Suprapubic skin (tissue), 4 donors: ENCODE data around the gene CEP192. TPM values are rescaled to one million over a fixed set of nuclear protein-coding genes. Genes with fewer than 3 reads are reported as not detected.

Experiments
- DNase-seq, 2 donors: peaks; one replicate each; pipeline ENCODE4 v3.0.0-alpha.2; 2019; ENCODE audit warnings: low spot score in 2 of 2
- H3K27ac ChIP-seq: fragments of 200-600 bp; sonication (generic); one replicate; pipeline ENCODE4 v1.5.1; 2019
- H3K27me3 ChIP-seq: fragments of 200-600 bp; sonication (generic); one replicate; pipeline ENCODE4 v1.5.1; 2019
- H3K36me3 ChIP-seq: fragments of 200-600 bp; sonication (generic); one replicate; pipeline ENCODE4 v1.5.1; 2019
- H3K4me1 ChIP-seq: fragments of 200-600 bp; sonication (generic); one replicate; pipeline ENCODE4 v1.5.1; 2019
- H3K4me3 ChIP-seq: fragments of 200-600 bp; sonication (generic); one replicate; pipeline ENCODE4 v1.5.1; 2019; ENCODE audit warnings: mild to moderate bottlenecking
- H3K9me3 ChIP-seq: fragments of 200-600 bp; sonication (generic); one replicate; pipeline ENCODE4 v1.5.1; 2019
- CTCF ChIP-seq, 2 donors: fragments of 200-600 bp in 1 of 2; fragments of 450-650 bp in 1 of 2; sonication (generic) in 1 of 2; IDR thresholded peaks; one replicate each; pipeline ENCODE4 v1.5.1; 2016 to 2019; ENCODE audit warnings: antibody characterized with exemption in 2 of 2, mild to moderate bottlenecking in 1 of 2, moderate library complexity in 1 of 2
- EP300 ChIP-seq: sonication (generic); formaldehyde crosslinking; IDR thresholded peaks from one replicate; pipeline ENCODE4 v1.6.1; 2017; ENCODE audit warnings: antibody characterized with exemption
- POLR2A ChIP-seq, 2 donors: fragments of 450-650 bp; IDR thresholded peaks; one replicate each; pipeline ENCODE4 v1.6.1; 2017; ENCODE audit warnings: antibody characterized with exemption in 2 of 2, mild to moderate bottlenecking in 2 of 2, moderate library complexity in 2 of 2
- POLR2AphosphoS5 ChIP-seq, 3 donors: sonication (generic); formaldehyde crosslinking; IDR thresholded peaks; one replicate each; pipeline ENCODE4 v1.6.1; 2017; ENCODE audit warnings: antibody characterized with exemption in 3 of 3
- WGBS: methylation state at CpG from one replicate; pipeline ENCODE4 v1.1.5; 2018; 5-methylcytosine and 5-hydroxymethylcytosine counted together
- total RNA-seq, 4 donors: library from RNA; depleted of rRNA; stranded (reverse); fragments of >200 nt; gene quantifications; one replicate each; pipeline ENCODE4 v1.1.0, GENCODE V29; 2016

The CEP192 gene
- total RNA-seq, 4 donors from 2014 or later, result 13.0 to 30.4 (median 18.8) TPM

DNA sequence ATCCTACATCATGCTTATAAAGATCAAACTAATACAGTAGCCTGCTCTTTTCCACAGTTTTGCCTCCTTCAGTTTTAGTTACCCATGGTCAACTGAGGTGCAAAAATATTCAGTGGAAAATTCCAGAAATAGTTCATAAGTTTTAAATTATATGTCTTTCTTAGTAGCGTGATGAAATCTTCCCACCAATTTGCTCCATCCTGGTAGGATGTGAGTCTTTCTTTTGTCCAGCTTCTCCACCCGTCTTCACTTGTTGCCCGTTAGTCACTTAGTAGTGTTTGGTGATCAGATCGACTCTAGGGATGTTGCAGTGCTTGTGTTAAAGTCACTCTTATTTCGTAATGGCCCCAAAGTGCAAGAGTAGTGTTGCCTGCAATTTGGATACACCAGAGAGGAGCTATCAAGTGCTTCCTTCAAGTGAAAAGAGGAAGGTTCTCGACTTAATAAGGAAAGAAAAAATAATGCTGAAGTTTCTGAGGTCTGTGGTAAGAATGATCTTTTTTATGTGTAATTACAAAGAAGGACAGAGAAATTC, 57.0 kb downstream of the CEP192 start:
- WGBS, result 93% methylated on average over 6 of the region's 6 CpGs
- H3K27ac ChIP-seq, result no peak overlapping the region
- H3K36me3 ChIP-seq, result peaks cover 58% of the 10 kb centered on the region
- TF ChIP-seq CTCF (IDR thresholded peaks at IDR 0.05) (no peak), EP300 (no peak), POLR2A (IDR thresholded peaks at IDR 0.05) (no peak), POLR2AphosphoS5 (IDR thresholded peaks at IDR 0.05) (no peak)
- H3K4me3 ChIP-seq, result no peak overlapping the region
- H3K9me3 ChIP-seq, result no peaks in the 10 kb centered on the region
- H3K4me1 ChIP-seq, result no peaks in the 10 kb centered on the region
- H3K27me3 ChIP-seq, result no peaks in the 10 kb centered on the region
- DNase-seq, result no peak

GRCh38 chr18:13051159-13051558, 60.0 kb downstream of the CEP192 start:
- H3K27ac ChIP-seq, result no peak overlapping the region
- no peak overlapping the region for H3K4me3 ChIP-seq
- no peak for DNase-seq
- no peak for TF ChIP-seq CTCF (IDR thresholded peaks at IDR 0.05)
- peaks cover 79% of the 10 kb centered on the region for H3K36me3 ChIP-seq
- H3K4me1 ChIP-seq, result no peaks in the 10 kb centered on the region
- H3K27me3 ChIP-seq, result no peaks in the 10 kb centered on the region
- no peaks in the 10 kb centered on the region for H3K9me3 ChIP-seq
- WGBS, result over 99% methylated on average over 6 of the region's 6 CpGs

GRCh38 chr18:13051950-13052349, 60.8 kb downstream of the CEP192 start:
- H3K9me3 ChIP-seq, result no peaks in the 10 kb centered on the region
- no peaks in the 10 kb centered on the region for H3K4me1 ChIP-seq
- H3K27ac ChIP-seq, result no peak overlapping the region
- H3K27me3 ChIP-seq, result no peaks in the 10 kb centered on the region
- no peak for DNase-seq
- H3K4me3 ChIP-seq, result no peak overlapping the region
- WGBS, result 79% methylated on average over 4 of the region's 4 CpGs
- no peak for TF ChIP-seq EP300
- TF ChIP-seq POLR2AphosphoS5 (IDR thresholded peaks at IDR 0.05), result no peak
- TF ChIP-seq CTCF (IDR thresholded peaks at IDR 0.05), result no peak
- no peak for TF ChIP-seq POLR2A (IDR thresholded peaks at IDR 0.05)
- peaks cover 84% of the 10 kb centered on the region for H3K36me3 ChIP-seq

DNA sequence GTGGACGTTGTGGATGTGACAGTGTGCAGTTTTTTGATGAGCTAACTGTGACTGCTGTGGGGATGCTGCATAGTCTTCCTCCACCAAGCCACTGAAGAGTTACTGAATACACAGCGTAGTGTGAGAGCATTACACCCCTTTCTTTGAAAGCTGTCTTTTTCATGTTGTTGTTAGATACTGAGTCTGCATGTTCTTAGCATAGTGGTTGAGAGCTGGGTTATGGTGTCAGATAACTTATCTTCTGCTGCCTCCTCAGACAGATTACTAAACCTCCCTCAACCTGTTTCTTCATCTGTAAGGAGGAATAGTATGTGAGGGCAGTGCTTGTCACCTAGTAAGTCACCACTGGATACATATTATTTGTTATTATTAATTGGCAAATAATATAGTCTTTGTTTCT, 63.2 kb downstream of the CEP192 start:
- Histone ChIP-seq H3K36me3 (peaks cover 84% of the 10 kb centered on the region), H3K27me3 (no peaks in the 10 kb centered on the region), H3K4me3 (no peak overlapping the region), H3K4me1 (no peaks in the 10 kb centered on the region), H3K9me3 (no peaks in the 10 kb centered on the region), H3K27ac (no peak overlapping the region)
- WGBS, result 80% methylated on average over 2 of the region's 2 CpGs
- TF ChIP-seq POLR2A (IDR thresholded peaks at IDR 0.05) (no peak), POLR2AphosphoS5 (IDR thresholded peaks at IDR 0.05) (no peak), EP300 (no peak), CTCF (IDR thresholded peaks at IDR 0.05) (no peak)
- no peak for DNase-seq

DNA sequence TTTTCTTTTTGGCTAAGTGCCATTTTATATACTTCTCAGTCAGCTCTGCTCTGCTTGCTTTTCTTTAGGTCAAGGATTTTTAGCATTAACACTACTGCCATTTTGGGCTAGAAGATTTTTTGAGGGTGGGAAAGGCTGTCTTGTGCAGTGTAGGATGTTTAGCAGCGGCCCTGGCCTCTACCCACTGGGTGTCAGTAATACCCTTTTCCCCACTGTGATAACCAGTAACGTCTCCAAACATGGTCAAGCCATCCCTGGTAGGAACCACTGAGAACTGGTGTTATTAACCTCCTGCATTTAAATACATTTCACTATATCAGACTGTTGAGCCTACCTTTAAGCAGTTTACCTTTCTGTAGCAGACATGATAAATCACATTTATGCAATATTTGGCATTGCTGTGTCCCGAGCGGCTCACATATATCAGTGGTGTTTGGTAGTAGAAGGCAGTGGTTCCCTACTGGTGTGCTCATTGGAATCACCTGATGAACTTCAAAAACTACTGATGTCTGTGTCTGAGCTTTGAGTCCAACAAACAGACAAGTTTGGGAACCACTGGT, 70.5 kb downstream of the CEP192 start:
- TF ChIP-seq POLR2A (IDR thresholded peaks at IDR 0.05), result no peak
- TF ChIP-seq CTCF (IDR thresholded peaks at IDR 0.05), result no peak
- no peak for TF ChIP-seq EP300
- TF ChIP-seq POLR2AphosphoS5 (IDR thresholded peaks at IDR 0.05), result no peak
- Histone ChIP-seq H3K9me3 (no peaks in the 10 kb centered on the region), H3K36me3 (peaks cover 65% of the 10 kb centered on the region), H3K27me3 (no peaks in the 10 kb centered on the region), H3K4me1 (no peaks in the 10 kb centered on the region), H3K4me3 (no peak overlapping the region), H3K27ac (no peak overlapping the region)
- no peak for DNase-seq
- 97% methylated on average over 4 of the region's 4 CpGs for WGBS
